Measurements from ENCODE around the gene WWC1. TPM values are rescaled to one million over a fixed set of nuclear protein-coding genes. Genes with fewer than 3 reads are reported as not detected.

Gene WWC1
- total RNA-seq, 1 donor from 2014 or later: 18.7 TPM

- Histone ChIP-seq H3K27me3 (peaks cover 9% of the 10 kb centered on the region), H3K27ac (peak overlapping the region; percentile 27), H3K36me3 (no peaks in the 10 kb centered on the region), H3K4me3 (peak overlapping the region in 1 of 2 donors; percentile 45), H3K4me1 (peaks cover 16% of the 10 kb centered on the region), H3K9me3 (no peaks in the 10 kb centered on the region)
- DNase-seq (ENCODE audit: extremely low spot score in 2 of 2): no peak
- intact Hi-C loops (cut with DNase I): no loop called here
- TF ChIP-seq POLR2A (IDR thresholded peaks at IDR 0.05) (no peak), POLR2AphosphoS5 (IDR thresholded peaks at IDR 0.05; ENCODE audit: insufficient read depth in 1 of 2, low read depth in 1 of 2) (no peak)
- TF ChIP-seq, protein P1, sequence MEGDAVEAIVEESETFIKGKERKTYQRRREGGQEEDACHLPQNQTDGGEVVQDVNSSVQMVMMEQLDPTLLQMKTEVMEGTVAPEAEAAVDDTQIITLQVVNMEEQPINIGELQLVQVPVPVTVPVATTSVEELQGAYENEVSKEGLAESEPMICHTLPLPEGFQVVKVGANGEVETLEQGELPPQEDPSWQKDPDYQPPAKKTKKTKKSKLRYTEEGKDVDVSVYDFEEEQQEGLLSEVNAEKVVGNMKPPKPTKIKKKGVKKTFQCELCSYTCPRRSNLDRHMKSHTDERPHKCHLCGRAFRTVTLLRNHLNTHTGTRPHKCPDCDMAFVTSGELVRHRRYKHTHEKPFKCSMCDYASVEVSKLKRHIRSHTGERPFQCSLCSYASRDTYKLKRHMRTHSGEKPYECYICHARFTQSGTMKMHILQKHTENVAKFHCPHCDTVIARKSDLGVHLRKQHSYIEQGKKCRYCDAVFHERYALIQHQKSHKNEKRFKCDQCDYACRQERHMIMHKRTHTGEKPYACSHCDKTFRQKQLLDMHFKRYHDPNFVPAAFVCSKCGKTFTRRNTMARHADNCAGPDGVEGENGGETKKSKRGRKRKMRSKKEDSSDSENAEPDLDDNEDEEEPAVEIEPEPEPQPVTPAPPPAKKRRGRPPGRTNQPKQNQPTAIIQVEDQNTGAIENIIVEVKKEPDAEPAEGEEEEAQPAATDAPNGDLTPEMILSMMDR (IDR thresholded peaks at IDR 0.05): no peak
Measured at GRCh38 chr5:168290902-168291341, 523 bp upstream of the WWC1 start.

DNA sequence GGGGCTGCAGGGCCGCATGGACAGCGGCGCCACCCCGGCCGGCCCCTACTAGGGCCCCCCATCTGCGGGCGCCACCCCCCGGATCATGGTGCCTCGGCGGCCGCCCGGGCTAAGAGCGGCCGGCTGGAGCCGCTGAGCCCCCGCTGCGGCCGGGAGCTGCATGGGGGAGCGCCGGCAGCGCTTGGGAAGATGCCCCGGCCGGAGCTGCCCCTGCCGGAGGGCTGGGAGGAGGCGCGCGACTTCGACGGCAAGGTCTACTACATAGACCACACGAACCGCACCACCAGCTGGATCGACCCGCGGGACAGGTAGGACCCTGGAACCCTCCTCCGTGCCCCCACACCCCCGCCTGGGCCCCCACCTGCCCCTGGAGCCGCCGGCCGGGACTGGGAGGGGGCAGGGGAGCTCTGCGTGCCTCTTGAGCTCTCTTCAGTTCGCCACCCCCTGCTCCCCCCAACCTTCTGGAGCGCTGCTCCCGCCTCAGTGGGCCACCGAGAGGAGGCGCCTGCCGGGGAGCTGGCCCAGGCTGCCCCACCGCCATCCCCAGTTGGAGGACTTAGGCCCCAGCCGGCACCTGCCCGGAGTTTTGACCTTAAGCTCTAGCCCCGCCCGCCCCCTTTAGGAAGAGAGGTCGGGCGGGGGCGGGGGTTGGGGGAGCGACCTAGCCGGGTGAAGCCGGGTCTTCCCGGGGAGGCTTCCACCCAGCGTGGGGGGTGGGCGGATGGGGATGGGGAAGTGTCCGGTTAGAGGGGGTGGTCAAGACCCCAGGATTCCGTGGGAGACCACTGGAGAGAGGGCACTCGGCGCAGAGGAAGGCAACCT, 730 bp downstream of the WWC1 start:
- TF ChIP-seq POLR2AphosphoS5 (IDR thresholded peaks at IDR 0.05; ENCODE audit: insufficient read depth in 1 of 2, low read depth in 1 of 2) (no peak), POLR2A (IDR thresholded peaks at IDR 0.05) (no peak)
- TF ChIP-seq, protein P1 (IDR thresholded peaks at IDR 0.05): no peak
- DNase-seq (ENCODE audit: extremely low spot score in 2 of 2): no peak
- Histone ChIP-seq H3K27me3 (peaks cover 9% of the 10 kb centered on the region), H3K4me3 (peak overlapping the region; percentile 45 to 47), H3K36me3 (no peaks in the 10 kb centered on the region), H3K4me1 (peaks cover 16% of the 10 kb centered on the region), H3K27ac (no peak overlapping the region), H3K9me3 (no peaks in the 10 kb centered on the region)
- intact Hi-C loops (cut with DNase I): no loop called here

- Histone ChIP-seq H3K4me1 (peaks cover 16% of the 10 kb centered on the region), H3K4me3 (peak overlapping the region in 1 of 2 donors; percentile 45), H3K9me3 (no peaks in the 10 kb centered on the region), H3K36me3 (no peaks in the 10 kb centered on the region), H3K27ac (no peak overlapping the region), H3K27me3 (peaks cover 9% of the 10 kb centered on the region)
- TF ChIP-seq POLR2A (IDR thresholded peaks at IDR 0.05) (no peak), POLR2AphosphoS5 (IDR thresholded peaks at IDR 0.05; ENCODE audit: insufficient read depth in 1 of 2, low read depth in 1 of 2) (no peak)
- TF ChIP-seq, protein P1 (IDR thresholded peaks at IDR 0.05): no peak
- no peak for DNase-seq (ENCODE audit: extremely low spot score in 2 of 2)
- intact Hi-C loops (cut with DNase I): no loop called here
Measured at GRCh38 chr5:168292786-168293696, 1.6 kb downstream of the WWC1 start.

- Histone ChIP-seq H3K9me3 (no peaks in the 10 kb centered on the region), H3K27me3 (peaks cover 9% of the 10 kb centered on the region), H3K4me1 (peaks cover 16% of the 10 kb centered on the region), H3K27ac (no peak overlapping the region), H3K4me3 (no peak overlapping the region), H3K36me3 (no peaks in the 10 kb centered on the region)
- TF ChIP-seq POLR2AphosphoS5 (IDR thresholded peaks at IDR 0.05; ENCODE audit: insufficient read depth in 1 of 2, low read depth in 1 of 2) (no peak), POLR2A (IDR thresholded peaks at IDR 0.05) (no peak)
- TF ChIP-seq, protein P1 (IDR thresholded peaks at IDR 0.05): no peak
- intact Hi-C loops (cut with DNase I): no loop called here
- no peak for DNase-seq (ENCODE audit: extremely low spot score in 2 of 2)
Measured at GRCh38 chr5:168295574-168296201, 4.2 kb downstream of the WWC1 start.

Data from vagina (tissue), 2 donors.